Activated naive CD8-positive, alpha-beta T cell (primary cell): ENCODE measurements around the gene KCNQ1.

ENCODE experiments used
- H3K27ac Mint-ChIP-seq: one replicate; pipeline ENCODE4 v1.8.0; 2021; ENCODE audit warnings: mixed read lengths
- H3K27me3 Mint-ChIP-seq: one replicate; pipeline ENCODE4 v1.8.0; 2021; ENCODE audit warnings: mixed read lengths
- H3K36me3 Mint-ChIP-seq: one replicate; pipeline ENCODE4 v1.8.0; 2021; ENCODE audit warnings: mixed read lengths
- H3K4me1 Mint-ChIP-seq: one replicate; pipeline ENCODE4 v1.8.0; 2021; ENCODE audit warnings: low read depth, mixed read lengths
- H3K4me3 Mint-ChIP-seq: one replicate; pipeline ENCODE4 v1.8.0; 2021; ENCODE audit warnings: mild to moderate bottlenecking, mixed read lengths
- H3K9me3 Mint-ChIP-seq: one replicate; pipeline ENCODE4 v1.8.0; 2021; ENCODE audit warnings: low read depth, mixed read lengths

Gene KCNQ1

GRCh38 chr11:2588809-2589537, 144.2 kb downstream of the KCNQ1 start:
- Mint-ChIP-seq H3K27ac (no peak overlapping the region), H3K27me3 (no peaks in the 10 kb centered on the region), H3K4me1 (no peaks in the 10 kb centered on the region), H3K9me3 (no peaks in the 10 kb centered on the region), H3K36me3 (peaks cover 7% of the 10 kb centered on the region), H3K4me3 (no peak overlapping the region)

- Mint-ChIP-seq H3K27me3 (no peaks in the 10 kb centered on the region), H3K36me3 (peaks cover 10% of the 10 kb centered on the region), H3K27ac (no peak overlapping the region), H3K4me3 (no peak overlapping the region), H3K9me3 (no peaks in the 10 kb centered on the region), H3K4me1 (no peaks in the 10 kb centered on the region)
These were observed 144.7 kb downstream of the KCNQ1 start for GRCh38 chr11:2589538-2589934.

- no peak overlapping the region for H3K27ac Mint-ChIP-seq
- H3K4me3 Mint-ChIP-seq: no peak overlapping the region
- H3K27me3 Mint-ChIP-seq: no peaks in the 10 kb centered on the region
- H3K9me3 Mint-ChIP-seq: no peaks in the 10 kb centered on the region
- H3K4me1 Mint-ChIP-seq: no peaks in the 10 kb centered on the region
- H3K36me3 Mint-ChIP-seq: peaks cover 15% of the 10 kb centered on the region
These were observed 145.5 kb downstream of the KCNQ1 start for GRCh38 chr11:2590131-2590964.

GRCh38 chr11:2590965-2591754, 146.4 kb downstream of the KCNQ1 start:
- Mint-ChIP-seq H3K4me1 (no peaks in the 10 kb centered on the region), H3K27me3 (no peaks in the 10 kb centered on the region), H3K4me3 (no peak overlapping the region), H3K9me3 (no peaks in the 10 kb centered on the region), H3K27ac (no peak overlapping the region), H3K36me3 (peaks cover 22% of the 10 kb centered on the region)

- Mint-ChIP-seq H3K27me3 (no peaks in the 10 kb centered on the region), H3K27ac (no peak overlapping the region), H3K4me3 (no peak overlapping the region), H3K9me3 (no peaks in the 10 kb centered on the region), H3K36me3 (peaks cover 25% of the 10 kb centered on the region), H3K4me1 (no peaks in the 10 kb centered on the region)
These were observed 147.0 kb downstream of the KCNQ1 start for GRCh38 chr11:2591805-2592204.

- no peaks in the 10 kb centered on the region for H3K27me3 Mint-ChIP-seq
- H3K27ac Mint-ChIP-seq: no peak overlapping the region
- H3K4me1 Mint-ChIP-seq: no peaks in the 10 kb centered on the region
- H3K9me3 Mint-ChIP-seq: peaks cover 8% of the 10 kb centered on the region
- H3K4me3 Mint-ChIP-seq: no peak overlapping the region
- peaks cover 34% of the 10 kb centered on the region for H3K36me3 Mint-ChIP-seq
These were observed 148.0 kb downstream of the KCNQ1 start for GRCh38 chr11:2592559-2593392.

- Mint-ChIP-seq H3K27me3 (no peaks in the 10 kb centered on the region), H3K36me3 (peaks cover 37% of the 10 kb centered on the region), H3K4me1 (no peaks in the 10 kb centered on the region), H3K4me3 (no peak overlapping the region), H3K27ac (no peak overlapping the region), H3K9me3 (peaks cover 8% of the 10 kb centered on the region)
These were observed 148.7 kb downstream of the KCNQ1 start for GRCh38 chr11:2593393-2593950.

- no peaks in the 10 kb centered on the region for H3K4me1 Mint-ChIP-seq
- no peak overlapping the region for H3K4me3 Mint-ChIP-seq
- H3K36me3 Mint-ChIP-seq: peaks cover 41% of the 10 kb centered on the region
- H3K27ac Mint-ChIP-seq: no peak overlapping the region
- peaks cover 12% of the 10 kb centered on the region for H3K9me3 Mint-ChIP-seq
- no peaks in the 10 kb centered on the region for H3K27me3 Mint-ChIP-seq
These were observed 149.5 kb downstream of the KCNQ1 start for GRCh38 chr11:2594267-2594666.

GRCh38 chr11:2595204-2595603, 150.4 kb downstream of the KCNQ1 start:
- no peaks in the 10 kb centered on the region for H3K4me1 Mint-ChIP-seq
- H3K27ac Mint-ChIP-seq: no peak overlapping the region
- H3K27me3 Mint-ChIP-seq: no peaks in the 10 kb centered on the region
- peaks cover 41% of the 10 kb centered on the region for H3K36me3 Mint-ChIP-seq
- H3K4me3 Mint-ChIP-seq: no peak overlapping the region
- peaks cover 12% of the 10 kb centered on the region for H3K9me3 Mint-ChIP-seq

- peaks cover 12% of the 10 kb centered on the region for H3K9me3 Mint-ChIP-seq
- H3K27ac Mint-ChIP-seq: no peak overlapping the region
- H3K4me3 Mint-ChIP-seq: no peak overlapping the region
- no peaks in the 10 kb centered on the region for H3K4me1 Mint-ChIP-seq
- no peaks in the 10 kb centered on the region for H3K27me3 Mint-ChIP-seq
- peaks cover 33% of the 10 kb centered on the region for H3K36me3 Mint-ChIP-seq
These were observed 154.9 kb downstream of the KCNQ1 start for GRCh38 chr11:2599561-2600189.

GRCh38 chr11:2609345-2609744, 164.5 kb downstream of the KCNQ1 start:
- Mint-ChIP-seq H3K27ac (no peak overlapping the region), H3K9me3 (peaks cover 9% of the 10 kb centered on the region), H3K27me3 (no peaks in the 10 kb centered on the region), H3K4me3 (no peak overlapping the region), H3K36me3 (peaks cover 41% of the 10 kb centered on the region), H3K4me1 (no peaks in the 10 kb centered on the region)

- Mint-ChIP-seq H3K9me3 (peaks cover 9% of the 10 kb centered on the region), H3K4me3 (no peak overlapping the region), H3K27me3 (no peaks in the 10 kb centered on the region), H3K27ac (no peak overlapping the region), H3K36me3 (peaks cover 41% of the 10 kb centered on the region), H3K4me1 (no peaks in the 10 kb centered on the region)
These were observed 168.2 kb downstream of the KCNQ1 start for GRCh38 chr11:2612884-2613571.

- H3K27ac Mint-ChIP-seq: no peak overlapping the region
These were observed 177.1 kb downstream of the KCNQ1 start for GRCh38 chr11:2621894-2622293.

More at GRCh38 chr11:2621894-2622293, 177.1 kb downstream of the KCNQ1 start:
- Mint-ChIP-seq H3K4me1 (peaks cover 4% of the 10 kb centered on the region), H3K36me3 (peaks cover 36% of the 10 kb centered on the region), H3K4me3 (no peak overlapping the region), H3K27me3 (no peaks in the 10 kb centered on the region), H3K9me3 (no peaks in the 10 kb centered on the region)
